Loucy (cell line): ENCODE measurements around the gene TNNI3K.

Experiments used
- H2AFZ ChIP-seq: fragments of 200-600 bp; sonication (generic); 2 replicates; pipeline ENCODE4 v1.6.0; 2016; ENCODE audit warnings: antibody characterized with exemption, mild to moderate bottlenecking, low read length, moderate library complexity
- H3F3A ChIP-seq: fragments of 200-600 bp; 2 replicates; pipeline ENCODE4 v1.6.0; 2016; ENCODE audit warnings: antibody characterized with exemption, low read depth, mild to moderate bottlenecking
- H3K27me3 ChIP-seq: fragments of 200-600 bp; sonication (generic); 2 replicates; pipeline ENCODE4 v1.6.1; 2014; ENCODE audit warnings: low read length, mild to moderate bottlenecking; ENCODE audit not compliant: insufficient read depth, poor library complexity, severe bottlenecking
- H3K36me3 ChIP-seq: fragments of 200-600 bp; sonication (generic); 2 replicates; pipeline ENCODE4 v1.6.1; 2016; ENCODE audit warnings: low read length; ENCODE audit not compliant: insufficient read depth
- H3K4me1 ChIP-seq: fragments of 200-600 bp; sonication (generic); 2 replicates; pipeline ENCODE4 v1.5.1; 2014; ENCODE audit warnings: low read length, mild to moderate bottlenecking; ENCODE audit not compliant: insufficient read depth, poor library complexity, severe bottlenecking
- H3K4me2 ChIP-seq: fragments of 200-600 bp; sonication (generic); 2 replicates; pipeline ENCODE4 v1.6.0; 2014; ENCODE audit warnings: antibody characterized with exemption, low read length, low read depth, mild to moderate bottlenecking; ENCODE audit not compliant: poor library complexity, severe bottlenecking
- H3K4me3 ChIP-seq: fragments of 200-600 bp; sonication (generic); 2 replicates; pipeline ENCODE4 v1.5.1; 2014; ENCODE audit warnings: low read length, mild to moderate bottlenecking, mixed read lengths; ENCODE audit not compliant: poor library complexity, severe bottlenecking
- H3K79me2 ChIP-seq: fragments of 200-600 bp; sonication (generic); 2 replicates; pipeline ENCODE4 v1.6.1; 2014; ENCODE audit warnings: low read length; ENCODE audit not compliant: insufficient read depth
- H3K9ac ChIP-seq: fragments of 200-600 bp; sonication (generic); 2 replicates; pipeline ENCODE4 v1.6.0; 2014; ENCODE audit warnings: mild to moderate bottlenecking, low read depth, low read length, moderate library complexity; ENCODE audit not compliant: poor library complexity, severe bottlenecking
- H3K9me2 ChIP-seq: fragments of 200-600 bp; sonication (generic); replicated peaks from 2 replicates; pipeline ENCODE4 v1.6.1; 2016; ENCODE audit warnings: low read depth, low read length, mixed read lengths
- H3K9me3 ChIP-seq: fragments of 200-600 bp; sonication (generic); 2 replicates; pipeline ENCODE4 v1.6.1; 2014; ENCODE audit warnings: mild to moderate bottlenecking, antibody characterized with exemption, low read length, low read depth; ENCODE audit not compliant: insufficient read depth
- H4K20me1 ChIP-seq: fragments of 200-600 bp; sonication (generic); 2 replicates; pipeline ENCODE4 v1.6.0; 2014; ENCODE audit warnings: antibody characterized with exemption, low read length, mild to moderate bottlenecking; ENCODE audit not compliant: insufficient read depth, poor library complexity, severe bottlenecking
- EZH2phosphoT487 ChIP-seq: fragments of 200-600 bp; IDR thresholded peaks from 2 replicates; pipeline ENCODE4 v1.6.1; 2018; ENCODE audit warnings: antibody characterized with exemption, mild to moderate bottlenecking, moderate library complexity, borderline replicate concordance
- TF ChIP-seq, protein P1 (sequence below): fragments of 200-600 bp; sonication (generic); conservative IDR thresholded peaks from 2 replicates; pipeline ENCODE4 v1.5.1; 2014; ENCODE audit warnings: mild to moderate bottlenecking, antibody characterized with exemption, low read length

TNNI3K gene

DNA sequence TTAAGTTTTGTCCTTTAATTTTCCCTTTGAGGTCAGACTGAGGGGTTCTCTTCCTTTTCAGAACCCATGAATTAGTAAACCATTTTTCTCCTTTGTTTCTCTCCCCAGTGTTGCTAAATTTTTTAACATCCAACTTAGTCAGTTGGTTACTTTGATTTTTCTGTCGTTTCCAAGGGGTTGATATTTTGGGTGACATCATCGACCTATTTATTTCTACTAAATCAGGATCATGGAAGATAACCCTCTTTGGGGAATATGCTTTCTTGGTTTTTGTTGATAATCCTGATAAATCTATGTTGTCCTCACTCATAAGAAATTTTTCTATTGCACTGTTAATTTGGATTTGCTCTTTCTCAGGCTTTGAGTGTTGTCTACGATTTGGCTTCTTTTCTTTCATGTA lies 236.3 kb downstream of the TNNI3K start:
- Histone ChIP-seq H3K27me3 (no peaks in the 10 kb centered on the region), H2AFZ (no peak overlapping the region)

DNA sequence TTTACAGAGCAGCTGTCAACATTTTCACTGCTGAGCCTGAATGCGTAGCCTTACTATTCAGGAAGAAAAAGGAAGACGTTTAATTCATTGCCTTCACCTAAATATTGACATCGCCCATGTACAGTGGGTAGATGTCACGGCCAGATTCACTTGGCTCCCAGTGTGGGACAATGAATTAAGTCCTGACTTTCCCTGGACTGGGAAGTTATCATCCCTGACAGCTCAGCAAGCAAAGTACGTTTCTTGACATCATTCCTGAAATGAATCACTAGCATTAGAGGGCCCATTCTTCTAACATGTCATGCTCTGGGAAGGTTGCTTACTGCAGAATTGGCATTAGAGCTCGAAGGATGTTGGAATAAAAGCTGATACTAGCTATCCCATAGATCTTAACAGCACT lies 239.4 kb downstream of the TNNI3K start:
- no peaks in the 10 kb centered on the region for H3K79me2 ChIP-seq
- no peaks in the 10 kb centered on the region for H3K9me3 ChIP-seq
- no peak overlapping the region for H2AFZ ChIP-seq
- TF ChIP-seq, protein P1, sequence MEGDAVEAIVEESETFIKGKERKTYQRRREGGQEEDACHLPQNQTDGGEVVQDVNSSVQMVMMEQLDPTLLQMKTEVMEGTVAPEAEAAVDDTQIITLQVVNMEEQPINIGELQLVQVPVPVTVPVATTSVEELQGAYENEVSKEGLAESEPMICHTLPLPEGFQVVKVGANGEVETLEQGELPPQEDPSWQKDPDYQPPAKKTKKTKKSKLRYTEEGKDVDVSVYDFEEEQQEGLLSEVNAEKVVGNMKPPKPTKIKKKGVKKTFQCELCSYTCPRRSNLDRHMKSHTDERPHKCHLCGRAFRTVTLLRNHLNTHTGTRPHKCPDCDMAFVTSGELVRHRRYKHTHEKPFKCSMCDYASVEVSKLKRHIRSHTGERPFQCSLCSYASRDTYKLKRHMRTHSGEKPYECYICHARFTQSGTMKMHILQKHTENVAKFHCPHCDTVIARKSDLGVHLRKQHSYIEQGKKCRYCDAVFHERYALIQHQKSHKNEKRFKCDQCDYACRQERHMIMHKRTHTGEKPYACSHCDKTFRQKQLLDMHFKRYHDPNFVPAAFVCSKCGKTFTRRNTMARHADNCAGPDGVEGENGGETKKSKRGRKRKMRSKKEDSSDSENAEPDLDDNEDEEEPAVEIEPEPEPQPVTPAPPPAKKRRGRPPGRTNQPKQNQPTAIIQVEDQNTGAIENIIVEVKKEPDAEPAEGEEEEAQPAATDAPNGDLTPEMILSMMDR, result no peak
- TF ChIP-seq EZH2phosphoT487, result no peak
- no peaks in the 10 kb centered on the region for H3K27me3 ChIP-seq
- H3K9me2 ChIP-seq, result no peaks in the 10 kb centered on the region
- no peaks in the 10 kb centered on the region for H3K4me1 ChIP-seq
- no peak overlapping the region for H3K9ac ChIP-seq
- H3F3A ChIP-seq, result no peaks in the 10 kb centered on the region
- no peaks in the 10 kb centered on the region for H3K36me3 ChIP-seq
- H4K20me1 ChIP-seq, result no peaks in the 10 kb centered on the region
- H3K4me3 ChIP-seq, result no peak overlapping the region
- H3K4me2 ChIP-seq, result no peak overlapping the region

More for the DNA sequence above, 236.3 kb downstream of the TNNI3K start:
- Histone ChIP-seq H4K20me1 (no peaks in the 10 kb centered on the region), H3K9ac (no peak overlapping the region), H3K4me1 (no peaks in the 10 kb centered on the region), H3K79me2 (no peaks in the 10 kb centered on the region), H3K4me3 (no peak overlapping the region), H3K36me3 (no peaks in the 10 kb centered on the region), H3K4me2 (no peak overlapping the region), H3K9me2 (no peaks in the 10 kb centered on the region), H3K9me3 (no peaks in the 10 kb centered on the region), H3F3A (no peaks in the 10 kb centered on the region)
- no peak for TF ChIP-seq EZH2phosphoT487
- TF ChIP-seq, protein P1, result no peak

DNA sequence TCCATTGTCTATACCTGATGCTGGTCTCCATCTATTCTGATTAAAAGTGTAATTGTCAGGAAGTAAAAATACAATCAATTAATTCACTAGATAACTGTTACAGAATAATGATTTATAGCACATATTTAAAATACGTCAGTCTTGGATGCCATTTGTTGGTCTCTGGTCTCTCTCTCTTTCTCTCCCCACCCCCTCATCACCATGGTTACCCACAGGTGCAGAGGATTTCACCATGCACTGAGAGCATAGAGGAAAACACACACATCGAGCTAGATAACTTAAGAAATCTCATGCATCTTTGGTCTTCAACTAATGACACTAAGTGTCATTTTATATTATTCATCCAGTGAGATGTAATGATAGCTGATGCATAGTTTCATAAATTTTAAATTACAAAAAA lies 243.8 kb downstream of the TNNI3K start:
- Histone ChIP-seq H4K20me1 (no peaks in the 10 kb centered on the region), H3K27me3 (no peaks in the 10 kb centered on the region), H3K9me2 (no peaks in the 10 kb centered on the region), H3K4me2 (no peak overlapping the region), H3F3A (no peaks in the 10 kb centered on the region), H3K36me3 (no peaks in the 10 kb centered on the region), H3K4me3 (no peak overlapping the region), H2AFZ (no peak overlapping the region), H3K79me2 (no peaks in the 10 kb centered on the region), H3K4me1 (no peaks in the 10 kb centered on the region), H3K9me3 (no peaks in the 10 kb centered on the region), H3K9ac (no peak overlapping the region)
- TF ChIP-seq, protein P1, result no peak
- TF ChIP-seq EZH2phosphoT487, result no peak
